HepG2 (cell line): ENCODE results near the gene HPDL. TPM values are rescaled to one million over a fixed set of nuclear protein-coding genes. Genes with fewer than 3 reads are reported as not detected.
A peak's percentile ranks its signal among the peaks of the same experiment; 100 is the strongest.

Experiments
- ARHGAP35 ChIP-seq: sonication (generic); formaldehyde crosslinking; IDR thresholded peaks from 2 replicates; pipeline ENCODE4 v1.9.0; 2022; ENCODE audit warnings: mild to moderate bottlenecking, inconsistent platforms, moderate library complexity, missing genetic modification reagents, borderline replicate concordance
- ATF1 ChIP-seq: IDR thresholded peaks from 2 replicates; pipeline ENCODE4 v1.6.1; 2016; ENCODE audit warnings: mild to moderate bottlenecking, control low read depth
- ELF3 ChIP-seq: IDR thresholded peaks from 2 replicates; pipeline ENCODE4 v1.6.1; 2016; ENCODE audit warnings: missing genetic modification reagents, missing compliant biosample characterization
- ESRRA ChIP-seq: sonication (generic); formaldehyde crosslinking; IDR thresholded peaks from 2 replicates; pipeline ENCODE4 v1.5.1; 2020; ENCODE audit warnings: mild to moderate bottlenecking, low read depth, missing genetic modification reagents
- FLYWCH1 ChIP-seq: sonication (generic); formaldehyde crosslinking; IDR thresholded peaks from 2 replicates; pipeline ENCODE4 v1.8.1; 2023; ENCODE audit warnings: mild to moderate bottlenecking, missing genetic modification reagents
- FOXM1 ChIP-seq: sonication (generic); formaldehyde crosslinking; IDR thresholded peaks from 2 replicates; pipeline ENCODE4 v1.5.0; 2020; ENCODE audit warnings: missing genetic modification reagents
- GFI1 ChIP-seq: sonication (generic); formaldehyde crosslinking; IDR thresholded peaks from 2 replicates; pipeline ENCODE4 v1.5.0; 2020; ENCODE audit warnings: missing genetic modification reagents, mild to moderate bottlenecking, borderline replicate concordance
- GLMP ChIP-seq: sonication (generic); formaldehyde crosslinking; IDR thresholded peaks from 2 replicates; pipeline ENCODE4 v1.9.0; 2021; ENCODE audit warnings: missing genetic modification reagents, mild to moderate bottlenecking, borderline replicate concordance
- HNRNPLL ChIP-seq: fragments of 200-400 bp; formaldehyde crosslinking; IDR thresholded peaks from 2 replicates; pipeline ENCODE4 v1.6.1; 2017; ENCODE audit warnings: mild to moderate bottlenecking, low read depth, low read length; ENCODE audit not compliant: poor library complexity, severe bottlenecking
- IRF1 ChIP-seq: sonication (generic); formaldehyde crosslinking; IDR thresholded peaks from 2 replicates; pipeline ENCODE4 v1.4.0; 2020; ENCODE audit warnings: low read depth, mild to moderate bottlenecking, missing genetic modification reagents
- KDM5A ChIP-seq: fragments of 200-600 bp; sonication (generic); IDR thresholded peaks from 2 replicates; pipeline ENCODE4 v1.7.0; 2018; ENCODE audit warnings: antibody characterized with exemption, mild to moderate bottlenecking, low read length, borderline replicate concordance
- KLF6 ChIP-seq: IDR thresholded peaks from 2 replicates; pipeline ENCODE4 v1.8.0; 2016; ENCODE audit warnings: missing biosample characterization, missing genetic modification reagents
- MED13 ChIP-seq: sonication (generic); formaldehyde crosslinking; IDR thresholded peaks from 2 replicates; pipeline ENCODE4 v1.5.0; 2020; ENCODE audit warnings: missing genetic modification reagents
- NFKBIZ ChIP-seq: IDR thresholded peaks from 2 replicates; pipeline ENCODE4 v1.6.1; 2018; ENCODE audit warnings: missing genetic modification reagents, missing compliant biosample characterization
- NFYC ChIP-seq: IDR thresholded peaks from 2 replicates; pipeline ENCODE4 v1.6.1; 2016; ENCODE audit warnings: missing genetic modification reagents, missing compliant biosample characterization
- RCOR2 ChIP-seq: IDR thresholded peaks from 2 replicates; pipeline ENCODE4 v1.6.1; 2016; ENCODE audit warnings: missing biosample characterization, missing genetic modification reagents
- RFX1 ChIP-seq: fragments of 450-650 bp; IDR thresholded peaks from 2 replicates; pipeline ENCODE4 v1.6.1; 2017
- SMAD9 ChIP-seq: sonication (generic); formaldehyde crosslinking; IDR thresholded peaks from 2 replicates; pipeline ENCODE4 v1.5.1; 2020; ENCODE audit warnings: mild to moderate bottlenecking, missing genetic modification reagents
- SOX6 ChIP-seq, 2 experiments: fragments of 450-650 bp in 1 of 2; sonication (generic) in 1 of 2; formaldehyde crosslinking in 1 of 2; IDR thresholded peaks; 2 replicates each; pipeline versions ENCODE4 v1.4.0 to v1.6.1; 2017 to 2020; ENCODE audit warnings: antibody characterized with exemption in 1 of 2, mild to moderate bottlenecking in 1 of 2, missing genetic modification reagents in 1 of 2
- SP2 ChIP-seq: sonication (generic); formaldehyde crosslinking; IDR thresholded peaks from 2 replicates; pipeline ENCODE4 v1.5.1; 2020; ENCODE audit warnings: mild to moderate bottlenecking, missing genetic modification reagents
- SRSF1 ChIP-seq: fragments of 200-400 bp; formaldehyde crosslinking; optimal IDR thresholded peaks from 2 replicates; pipeline ENCODE3; 2017; ENCODE audit warnings: mild to moderate bottlenecking, low read depth, low read length, moderate library complexity
- TARDBP ChIP-seq: sonication (generic); formaldehyde crosslinking; IDR thresholded peaks from 2 replicates; pipeline ENCODE4 v1.8.0; 2022; ENCODE audit warnings: mild to moderate bottlenecking, missing genetic modification reagents
- TBP ChIP-seq: sonication (generic); formaldehyde crosslinking; IDR thresholded peaks from 2 replicates; pipeline ENCODE4 v1.5.0; 2020; ENCODE audit warnings: missing genetic modification reagents
- ZBTB25 ChIP-seq: IDR thresholded peaks from 2 replicates; pipeline ENCODE4 v1.6.1; 2018; ENCODE audit warnings: missing genetic modification reagents
- ZNF24 ChIP-seq: fragments of 450-650 bp; IDR thresholded peaks from 2 replicates; pipeline ENCODE4 v1.6.1; 2017; ENCODE audit warnings: antibody characterized with exemption, mild to moderate bottlenecking
- ZNF30 ChIP-seq: sonication (generic); formaldehyde crosslinking; IDR thresholded peaks from 2 replicates; pipeline ENCODE4 v1.5.0; 2020; ENCODE audit warnings: mild to moderate bottlenecking, missing genetic modification reagents
- ZNF652 ChIP-seq: IDR thresholded peaks from 2 replicates; pipeline ENCODE4 v1.6.1; 2016; ENCODE audit warnings: low read depth, borderline replicate concordance
- ZNF672 ChIP-seq: sonication (generic); formaldehyde crosslinking; IDR thresholded peaks from 2 replicates; pipeline ENCODE4 v1.8.1; 2022; ENCODE audit warnings: missing genetic modification reagents
- ZNF766 ChIP-seq: sonication (generic); formaldehyde crosslinking; IDR thresholded peaks from 2 replicates; pipeline ENCODE4 v1.5.0; 2020; ENCODE audit warnings: missing genetic modification reagents, borderline replicate concordance
- ZNF790 ChIP-seq: sonication (generic); formaldehyde crosslinking; IDR thresholded peaks from 2 replicates; pipeline ENCODE4 v1.8.0; 2022; ENCODE audit warnings: missing genetic modification reagents, mild to moderate bottlenecking, borderline replicate concordance
- polyA plus RNA-seq, 8 experiments: library from polyadenylated mRNA; depleted of rRNA in 3 of 8; stranded (reverse) in 7 of 8; unstranded in 1 of 8; fragments of >200 nt; fragmentation: Illumina TruSeq in 4 of 8; extraction: Trizol in 4 of 8; gene quantifications; 2 replicates each; pipeline versions ENCODE4 v1.2.1 to v1.2.3, GENCODE V29; 2011 to 2016; ENCODE audit warnings: low read depth in 4 of 8, missing spikeins in 1 of 8, mixed read lengths in 1 of 8; ENCODE audit not compliant: insufficient read depth in 1 of 8
- total RNA-seq, 5 experiments: library from RNA; depleted of rRNA; stranded (reverse); fragments of >200 nt; fragmentation: Illumina TruSeq; extraction: Trizol; gene quantifications; 2 replicates each; pipeline ENCODE4 v1.2.3, GENCODE V29; 2016; ENCODE audit warnings: low read depth in 1 of 5

The HPDL gene
- total and polyA plus RNA-seq, 2 of the 13 experiments (the other 11 are each of a cell fraction or from before 2014, with no cell fraction given) = not detected

- peak; percentile 46; the same call in 1 of the 2 replicates for TF ChIP-seq ESRRA (CRISPR knock-in tag)
- no peak for TF ChIP-seq SRSF1
- no peak for TF ChIP-seq ZNF24
- TF ChIP-seq SMAD9 (CRISPR knock-in tag) = no peak; the same call in 1 of the 2 replicates
- peak; percentile 80; the same call in 1 of the 2 replicates for TF ChIP-seq ZNF30 (CRISPR knock-in tag)
- peak; percentile 20; the same call in 1 of the 2 replicates for TF ChIP-seq GFI1
- TF ChIP-seq TBP (CRISPR knock-in tag) = peak; percentile 60; the same call in 1 of the 2 replicates
- peak; percentile 67 for TF ChIP-seq ATF1
- peak; percentile 57; the same call in 1 of the 2 replicates for TF ChIP-seq ZNF766 (CRISPR knock-in tag)
- no peak for TF ChIP-seq RFX1
- peak; percentile 79 for TF ChIP-seq ZBTB25 (CRISPR knock-in tag)
- TF ChIP-seq NFYC (CRISPR knock-in tag) = peak; percentile 74
- TF ChIP-seq HNRNPLL = peak; percentile 83
- no peak for TF ChIP-seq GLMP (CRISPR knock-in tag)
- TF ChIP-seq IRF1 = 0 out of 2 replicates have a peak, but pooled peaks have one; percentile 16
- peak; percentile 40 for TF ChIP-seq SP2 (CRISPR knock-in tag)
- no peak for TF ChIP-seq ZNF672 (CRISPR knock-in tag)
- no peak for TF ChIP-seq FLYWCH1 (CRISPR knock-in tag)
- TF ChIP-seq MED13 (CRISPR knock-in tag) = no peak
- TF ChIP-seq ZNF652 = no peak
- TF ChIP-seq RCOR2 = peak; percentile 43; the same call in 1 of the 2 replicates
- no peak for TF ChIP-seq SOX6 (IDR thresholded peaks at IDR 0.05)
- TF ChIP-seq SOX6 (CRISPR knock-in tag; IDR thresholded peaks at IDR 0.05) = peak; percentile 60; the same call in 1 of the 2 replicates
- no peak for TF ChIP-seq KLF6 (CRISPR knock-in tag)
- TF ChIP-seq FOXM1 = 0 out of 2 replicates have a peak, but pooled peaks have one; percentile 15
- TF ChIP-seq KDM5A = peak; percentile 67; the same call in 1 of the 2 replicates
- TF ChIP-seq ZNF790 (CRISPR knock-in tag) = peak; percentile 94
- peak; percentile 42; the same call in 1 of the 2 replicates for TF ChIP-seq ELF3 (CRISPR knock-in tag)
- no peak; the same call in 1 of the 2 replicates for TF ChIP-seq NFKBIZ (CRISPR knock-in tag)
- TF ChIP-seq ARHGAP35 (CRISPR knock-in tag) = peak; percentile 63; the same call in 1 of the 2 replicates
- no peak; the same call in 1 of the 2 replicates for TF ChIP-seq TARDBP (CRISPR knock-in tag)
These were observed 13.3 kb downstream of the HPDL start, which contains the start of the genes MUTYH and TOE1 (continued) for GRCh38 chr1:45339789-45340558.
